ENCODE results near the gene SGK2.

DNA sequence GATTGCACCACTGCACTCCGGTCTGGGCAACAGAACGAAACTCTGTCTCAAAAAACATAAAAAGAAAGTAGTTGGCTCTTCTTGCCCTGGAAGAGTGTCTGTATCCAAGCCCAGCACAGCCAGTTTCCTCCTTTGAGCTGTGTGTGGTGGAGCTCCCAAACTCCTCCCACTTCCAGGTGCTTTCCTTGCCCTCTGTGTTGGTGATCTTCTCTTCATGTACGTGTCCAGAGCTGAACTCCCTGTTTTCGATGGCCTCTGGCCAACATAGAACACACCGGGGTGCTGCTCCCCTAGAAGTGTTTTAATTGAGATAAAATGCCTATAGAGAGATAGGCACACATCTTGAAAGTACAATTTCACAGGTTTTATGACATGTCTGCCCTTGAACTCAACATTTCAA, 16.7 kb upstream of the SGK2 start:
- TF ChIP-seq, protein P1, sequence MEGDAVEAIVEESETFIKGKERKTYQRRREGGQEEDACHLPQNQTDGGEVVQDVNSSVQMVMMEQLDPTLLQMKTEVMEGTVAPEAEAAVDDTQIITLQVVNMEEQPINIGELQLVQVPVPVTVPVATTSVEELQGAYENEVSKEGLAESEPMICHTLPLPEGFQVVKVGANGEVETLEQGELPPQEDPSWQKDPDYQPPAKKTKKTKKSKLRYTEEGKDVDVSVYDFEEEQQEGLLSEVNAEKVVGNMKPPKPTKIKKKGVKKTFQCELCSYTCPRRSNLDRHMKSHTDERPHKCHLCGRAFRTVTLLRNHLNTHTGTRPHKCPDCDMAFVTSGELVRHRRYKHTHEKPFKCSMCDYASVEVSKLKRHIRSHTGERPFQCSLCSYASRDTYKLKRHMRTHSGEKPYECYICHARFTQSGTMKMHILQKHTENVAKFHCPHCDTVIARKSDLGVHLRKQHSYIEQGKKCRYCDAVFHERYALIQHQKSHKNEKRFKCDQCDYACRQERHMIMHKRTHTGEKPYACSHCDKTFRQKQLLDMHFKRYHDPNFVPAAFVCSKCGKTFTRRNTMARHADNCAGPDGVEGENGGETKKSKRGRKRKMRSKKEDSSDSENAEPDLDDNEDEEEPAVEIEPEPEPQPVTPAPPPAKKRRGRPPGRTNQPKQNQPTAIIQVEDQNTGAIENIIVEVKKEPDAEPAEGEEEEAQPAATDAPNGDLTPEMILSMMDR (conservative IDR thresholded peaks at IDR 0.05; ENCODE audit: low read length), result no peak
- no peak for TF ChIP-seq EZH2phosphoT487 (IDR thresholded peaks at IDR 0.05; ENCODE audit: borderline replicate concordance, low read depth, low read length)
